NCI-H2081 (cell line): Measurements from ENCODE around the gene PRRX2.
"Not testable (repeated sequence)": the region's sequence is repeated elsewhere in the genome, so short reads cannot be mapped to it uniquely, and the experiment has no call there.

Source experiments
- DNase-seq, 2 experiments: peaks; one replicate each; lab custom pipeline; 2025; lab: John Stamatoyannopoulos, UW

PRRX2 gene

DNA sequence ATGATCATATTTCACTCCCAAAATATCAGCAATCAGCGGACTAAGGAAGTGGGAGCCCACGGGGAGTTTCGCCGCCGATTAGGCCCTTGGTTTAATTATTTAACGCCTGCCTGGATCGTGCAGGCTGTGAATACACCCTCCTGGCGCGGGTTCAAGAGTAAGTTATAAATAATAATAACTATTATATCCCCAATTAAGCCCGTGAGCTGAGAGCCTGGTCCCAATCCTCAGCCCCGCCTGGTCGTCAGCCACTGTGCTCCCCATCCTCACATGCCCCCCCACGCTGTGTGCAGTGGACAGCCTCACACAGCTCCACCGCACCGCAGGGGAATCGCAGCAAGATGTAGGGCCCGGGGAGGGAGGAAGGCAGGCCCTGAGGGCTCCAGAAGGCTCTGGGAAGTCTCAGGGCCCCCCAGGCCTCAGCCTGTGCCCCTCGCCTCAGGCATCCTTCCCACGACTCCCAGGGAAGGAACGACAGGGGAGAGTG, 10.8 kb upstream of the PRRX2 start:
- DNase-seq: no peak

DNA sequence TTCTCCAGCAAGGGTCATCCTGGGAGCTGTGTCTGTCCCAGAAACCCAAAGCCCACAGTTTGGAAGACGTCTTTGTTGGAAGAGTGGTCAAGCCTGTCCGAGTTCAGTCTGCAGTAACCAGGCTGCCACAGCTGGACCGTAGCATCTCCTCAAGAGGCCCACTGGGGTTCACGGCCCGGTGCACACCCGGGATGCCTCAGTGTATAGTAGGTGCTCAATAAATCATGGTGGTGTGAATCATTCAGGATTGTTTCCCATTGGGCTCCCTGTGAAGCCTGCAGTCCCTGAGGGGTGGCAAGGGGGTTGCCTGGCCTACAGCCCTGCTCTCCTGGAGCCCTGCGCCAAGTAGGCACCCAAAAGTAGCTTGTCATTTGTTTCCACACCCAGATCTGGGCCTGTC, 10.3 kb upstream of the PRRX2 start:
- DNase-seq: no peak

DNA sequence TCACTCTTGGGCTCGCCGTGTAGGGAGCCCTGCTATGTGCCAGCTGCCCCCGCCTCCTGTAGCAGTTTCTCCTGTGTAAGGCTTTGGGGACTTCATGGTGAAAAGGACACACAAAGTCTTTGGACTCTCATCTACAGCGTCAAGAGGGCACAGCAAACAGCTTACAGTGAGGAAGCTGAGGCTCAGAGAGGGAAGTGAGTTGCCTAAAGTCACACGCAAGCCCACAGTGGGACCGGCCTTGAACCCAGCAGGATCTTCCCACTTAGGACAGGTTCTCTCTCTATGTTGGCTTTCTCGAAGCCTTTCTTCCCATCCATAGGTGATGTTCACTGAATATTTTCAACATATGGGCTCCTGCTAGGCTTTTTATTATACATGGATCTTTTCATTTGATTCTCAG, 9.8 kb upstream of the PRRX2 start:
- no peak for DNase-seq

DNA sequence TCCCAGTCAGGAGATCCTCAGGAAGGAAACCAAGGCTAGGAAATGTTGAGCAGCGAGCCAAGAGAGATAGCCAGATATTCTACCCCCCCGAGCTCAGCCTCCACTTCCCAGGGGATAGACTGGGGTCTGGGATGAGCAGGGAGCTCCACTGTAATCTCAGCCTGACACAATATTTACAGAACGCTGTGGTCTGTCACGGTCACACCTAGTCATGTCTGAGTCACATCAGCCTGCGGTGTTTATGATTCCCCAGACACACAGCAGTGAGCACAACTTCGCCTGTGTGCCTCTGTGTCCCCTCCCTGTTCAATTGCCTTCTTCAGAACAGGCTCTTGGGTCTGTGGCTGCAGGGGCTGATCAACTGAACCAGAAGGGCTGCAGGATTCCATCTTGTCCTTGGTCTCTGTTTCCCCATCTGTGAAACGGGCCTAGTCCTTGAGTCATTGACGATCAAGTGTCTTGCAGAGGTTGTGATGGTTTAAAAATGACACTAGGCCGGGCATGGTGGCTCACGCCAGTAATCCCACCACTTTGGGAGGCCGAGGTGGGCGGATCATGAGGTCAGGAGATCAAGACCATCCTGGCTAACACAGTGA, 8.6 kb upstream of the PRRX2 start:
- no peak for DNase-seq

DNA sequence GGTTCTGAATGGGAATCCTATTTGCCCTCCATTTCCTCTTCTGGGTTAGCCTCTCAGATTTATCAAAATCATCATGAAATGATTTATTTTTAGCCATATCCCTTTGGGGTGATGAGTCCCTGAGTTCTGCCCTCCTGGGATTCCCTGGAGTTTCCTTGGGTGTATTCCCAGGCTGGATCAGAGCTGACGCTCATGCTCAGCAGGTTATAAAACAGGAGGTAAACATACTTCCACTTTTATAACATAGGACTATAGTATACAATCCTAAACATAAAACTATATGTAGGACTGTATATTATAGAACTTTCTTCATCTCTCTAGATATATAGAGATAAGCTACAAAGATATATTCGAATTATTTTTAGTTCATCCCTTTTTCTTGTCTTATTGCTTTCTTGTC, 4.4 kb upstream of the PRRX2 start:
- no peak for DNase-seq

DNA sequence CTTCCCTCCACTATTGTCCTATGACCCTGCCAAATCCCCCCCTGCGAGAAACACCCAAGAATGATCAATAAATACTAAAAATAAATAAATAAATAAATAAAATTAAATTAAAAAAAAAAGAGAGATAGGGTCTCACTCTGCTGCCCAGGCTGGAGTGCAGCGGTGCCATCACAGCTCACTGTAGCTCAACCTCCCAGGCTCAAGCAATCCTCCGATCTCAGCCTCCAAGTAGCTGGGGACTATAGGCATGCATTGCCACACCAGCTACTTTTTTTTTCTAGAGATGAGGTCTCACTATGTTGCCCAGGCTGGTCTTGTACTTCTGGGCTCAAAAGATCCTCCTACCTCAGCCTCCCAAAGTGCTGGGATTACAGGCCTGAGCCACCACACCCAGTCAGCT, 3.2 kb upstream of the PRRX2 start:
- DNase-seq: not testable (repeated sequence)

DNA sequence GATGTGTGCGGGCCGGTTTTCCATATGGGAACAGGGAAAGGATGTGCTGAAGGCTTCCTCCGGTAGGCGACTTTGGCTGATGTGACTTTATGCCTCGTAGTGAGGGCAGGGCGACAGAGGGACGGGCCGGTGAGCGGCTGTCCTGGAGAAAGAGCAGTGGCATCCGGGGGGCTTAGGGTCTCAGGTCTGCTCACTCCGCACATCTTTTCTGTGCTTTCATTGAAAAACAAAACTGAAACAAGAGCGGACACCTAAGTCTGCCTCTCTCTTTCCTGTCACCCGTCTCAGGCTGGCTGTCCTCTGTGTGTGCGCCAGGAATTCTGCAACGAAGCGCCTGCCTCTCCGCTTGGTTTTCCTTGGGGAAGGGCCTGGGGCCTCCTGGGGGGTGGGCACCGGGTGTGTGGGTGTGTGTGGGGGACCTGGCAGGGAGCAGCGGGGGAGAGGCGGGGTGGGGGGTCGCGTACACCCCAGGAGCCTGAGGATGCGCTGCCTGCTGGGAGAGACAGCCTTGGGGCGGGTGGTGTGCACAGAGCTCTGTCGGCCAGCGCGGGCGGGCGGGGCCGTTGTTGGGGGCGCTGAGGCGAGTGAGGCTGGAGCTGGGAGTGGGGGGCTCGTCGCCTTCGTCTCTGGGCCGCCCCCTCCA, 580 bp upstream of the PRRX2 start:
- no peak for DNase-seq

DNA sequence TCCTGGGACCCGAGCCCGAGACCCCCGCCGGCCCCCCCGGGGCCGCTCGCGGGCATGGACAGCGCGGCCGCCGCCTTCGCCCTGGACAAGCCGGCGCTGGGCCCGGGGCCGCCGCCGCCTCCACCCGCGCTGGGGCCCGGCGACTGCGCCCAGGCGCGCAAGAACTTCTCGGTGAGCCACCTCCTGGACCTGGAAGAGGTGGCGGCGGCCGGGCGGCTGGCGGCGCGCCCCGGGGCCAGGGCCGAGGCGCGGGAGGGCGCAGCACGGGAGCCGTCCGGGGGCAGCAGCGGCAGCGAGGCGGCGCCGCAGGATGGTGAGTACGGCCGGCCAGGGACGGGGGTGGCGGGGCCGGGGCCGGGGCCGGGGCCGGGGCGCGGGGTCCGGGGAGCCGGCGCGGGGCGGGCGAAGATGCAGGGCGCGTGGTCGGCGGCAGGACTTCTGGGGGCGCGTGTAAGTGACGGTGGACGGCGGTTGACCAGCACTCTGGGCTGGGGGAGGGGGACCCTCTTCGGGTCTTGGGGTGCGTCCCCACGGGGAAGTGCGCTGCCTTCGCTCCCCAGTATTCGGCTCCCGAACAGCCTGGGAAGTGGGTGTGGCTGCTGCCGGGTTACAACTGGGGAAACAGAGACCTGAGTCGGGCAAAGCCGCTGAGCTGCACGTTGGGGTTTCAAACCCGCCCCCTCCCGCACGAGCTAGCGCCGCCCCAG, 520 bp downstream of the PRRX2 start:
- no peak for DNase-seq

DNA sequence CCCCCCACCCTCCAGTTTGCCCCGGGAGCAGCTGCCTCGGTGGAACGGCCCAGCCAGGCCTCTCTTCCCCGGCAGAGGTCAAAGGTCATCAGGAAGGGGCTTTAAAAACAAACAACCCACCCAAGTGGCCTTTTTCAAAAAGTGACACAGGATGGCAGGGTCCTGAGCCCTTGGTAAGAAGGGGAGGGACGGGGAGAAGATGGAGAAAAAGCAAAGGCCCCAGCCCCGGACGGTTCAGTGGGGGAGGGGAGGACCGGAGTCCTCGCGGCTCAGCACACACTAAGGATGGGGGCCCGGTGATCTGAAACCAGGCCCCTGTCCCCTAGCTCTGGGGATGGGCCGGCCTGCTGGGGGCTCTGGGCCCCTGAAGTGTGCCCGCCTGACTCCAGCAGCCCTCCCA, 1.1 kb downstream of the PRRX2 start:
- DNase-seq: no peak

DNA sequence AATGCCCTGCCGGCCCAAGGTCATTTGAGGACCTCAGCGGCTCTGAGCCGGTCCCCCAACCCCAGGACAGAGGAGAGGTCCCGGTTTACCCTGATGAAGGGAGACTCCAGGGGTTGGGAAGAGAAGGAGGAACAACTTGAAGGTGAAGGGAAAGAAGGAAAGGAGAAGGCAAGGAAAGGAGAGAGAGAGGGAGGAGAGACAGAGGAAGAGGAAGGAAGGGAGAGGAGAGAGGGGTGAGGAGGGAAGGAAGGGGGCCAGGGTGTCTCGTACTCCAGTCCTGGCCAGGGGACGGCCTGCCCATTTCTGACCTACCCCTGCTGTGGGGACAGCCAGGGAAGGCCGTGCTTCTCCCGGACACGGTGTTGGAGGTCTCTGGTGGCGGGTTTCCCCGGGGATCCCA, 1.9 kb downstream of the PRRX2 start:
- no peak for DNase-seq

DNA sequence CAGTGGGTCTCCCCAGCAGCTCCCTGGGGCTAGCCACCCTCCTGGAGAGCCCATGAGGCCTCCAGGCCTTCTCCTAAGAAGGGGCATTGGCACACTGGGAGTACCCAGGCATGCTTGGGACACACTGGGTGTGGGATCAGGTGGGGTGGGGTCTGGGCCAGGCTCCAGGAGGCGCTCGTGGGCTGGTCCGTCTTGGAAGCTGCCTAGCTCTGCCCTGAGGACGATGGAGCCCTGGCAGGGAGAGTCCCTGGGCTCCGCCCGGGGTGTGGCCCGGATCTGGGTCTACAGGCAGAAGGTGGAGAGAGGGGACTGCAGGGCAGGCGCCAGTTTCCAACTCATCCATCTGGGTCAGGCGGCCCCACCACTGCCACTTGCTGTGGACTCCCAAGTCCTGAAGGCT, 2.4 kb downstream of the PRRX2 start:
- DNase-seq: no peak

DNA sequence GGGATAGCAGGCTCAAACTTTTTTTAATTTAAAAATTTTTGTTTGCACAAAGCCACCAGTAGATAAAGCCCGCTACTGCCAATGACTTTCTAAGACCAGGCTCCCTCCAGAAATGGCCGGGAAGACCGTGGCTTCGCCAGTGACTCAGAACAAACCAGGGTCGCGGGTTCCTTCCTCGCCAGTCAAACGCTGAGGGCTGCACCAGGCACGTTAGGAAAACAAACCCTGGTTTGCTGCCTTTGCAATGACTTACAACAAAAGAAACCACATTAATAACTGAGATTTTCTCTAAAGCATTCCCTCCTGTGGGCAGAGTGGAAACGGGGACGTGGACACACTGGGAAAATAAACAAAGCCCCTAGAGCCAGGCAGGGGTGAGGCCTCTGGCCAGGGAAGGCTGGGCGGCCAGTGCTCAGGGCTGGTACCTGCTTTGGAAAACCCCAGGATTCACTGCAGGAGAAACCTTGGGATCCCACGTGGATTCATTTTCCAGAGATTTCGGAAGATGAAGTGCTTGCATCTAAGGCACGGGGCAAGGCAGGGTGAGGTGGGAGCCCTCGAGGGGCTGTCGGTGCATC, 3.8 kb downstream of the PRRX2 start:
- no peak for DNase-seq

DNA sequence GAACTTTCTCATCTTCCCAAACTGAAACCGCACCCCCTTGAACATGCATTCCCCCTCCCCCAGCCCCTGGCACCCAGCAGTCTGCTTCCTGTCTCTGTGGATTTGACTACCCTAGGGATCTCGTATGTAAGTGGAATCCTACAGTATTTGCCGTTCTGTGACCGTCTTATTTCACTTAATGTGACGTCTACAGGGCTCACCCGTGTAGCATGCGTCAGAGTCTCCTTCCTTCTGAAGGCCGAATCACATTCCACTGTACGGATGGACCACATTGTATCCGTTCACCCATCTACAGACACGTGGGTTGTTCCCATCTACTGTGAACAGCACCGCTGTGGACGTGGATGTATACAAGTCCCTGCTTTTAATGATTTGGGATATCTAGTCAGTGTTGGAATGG, 4.5 kb downstream of the PRRX2 start:
- DNase-seq: no peak

DNA sequence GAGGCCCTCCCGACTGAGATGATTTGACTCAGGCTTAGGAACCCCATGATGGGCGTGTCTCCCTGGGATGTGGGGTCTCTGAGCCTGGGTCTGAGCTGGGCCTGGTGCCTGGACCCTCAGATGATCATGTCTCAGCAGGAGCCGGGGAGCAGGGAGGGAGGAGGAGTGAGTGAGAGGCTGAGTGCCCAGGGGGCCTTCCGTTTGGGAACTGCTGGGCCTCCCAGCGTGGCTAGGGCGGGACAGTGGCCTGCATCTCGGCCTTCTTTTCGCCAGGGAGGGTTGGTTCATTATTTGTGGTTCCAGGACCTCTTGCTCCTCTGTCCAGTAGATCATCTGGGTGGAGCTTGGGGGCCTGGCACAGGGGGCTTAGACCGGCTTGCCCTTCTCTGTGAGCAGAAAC, 5.6 kb downstream of the PRRX2 start:
- no peak for DNase-seq

DNA sequence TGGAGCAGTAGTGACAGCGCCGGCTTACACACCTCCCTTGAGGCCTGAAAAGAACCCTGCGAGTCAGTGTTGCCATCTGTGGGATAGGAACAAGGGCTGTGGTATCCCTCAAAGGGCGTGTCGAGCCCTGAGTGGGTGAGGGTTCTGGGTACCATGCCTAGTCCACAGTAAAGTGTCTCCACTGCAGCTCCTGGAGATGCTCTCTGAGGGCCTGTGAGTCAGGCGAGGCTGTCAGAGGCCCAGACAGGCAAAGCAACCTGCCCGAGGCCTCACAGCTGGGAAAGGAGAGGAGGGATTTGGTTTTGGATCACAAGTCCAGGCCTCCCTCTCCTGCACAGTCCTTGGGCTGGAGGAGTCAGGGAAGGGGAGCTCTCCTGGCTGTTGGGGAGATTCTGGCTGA, 6.1 kb downstream of the PRRX2 start:
- no peak for DNase-seq

DNA sequence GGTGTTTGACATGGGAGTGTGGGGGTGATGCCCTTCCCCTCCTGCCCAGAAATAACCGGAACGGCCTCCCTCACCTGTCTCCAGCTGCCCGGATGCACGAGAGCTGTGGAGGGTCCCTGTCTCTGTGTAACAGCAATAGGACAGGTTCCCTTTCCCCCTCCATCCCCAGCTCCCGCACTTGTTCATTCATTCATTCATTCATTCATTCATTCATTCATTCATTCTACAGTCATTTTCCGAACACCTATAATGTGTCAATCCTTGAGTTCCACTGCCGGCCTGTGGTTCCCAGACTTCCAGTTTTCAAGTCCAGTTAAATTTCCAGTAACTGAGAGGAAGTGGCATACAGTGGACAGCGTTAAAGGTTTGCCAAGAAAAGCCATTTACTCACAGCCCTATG, 7.3 kb downstream of the PRRX2 start:
- DNase-seq: no peak

DNA sequence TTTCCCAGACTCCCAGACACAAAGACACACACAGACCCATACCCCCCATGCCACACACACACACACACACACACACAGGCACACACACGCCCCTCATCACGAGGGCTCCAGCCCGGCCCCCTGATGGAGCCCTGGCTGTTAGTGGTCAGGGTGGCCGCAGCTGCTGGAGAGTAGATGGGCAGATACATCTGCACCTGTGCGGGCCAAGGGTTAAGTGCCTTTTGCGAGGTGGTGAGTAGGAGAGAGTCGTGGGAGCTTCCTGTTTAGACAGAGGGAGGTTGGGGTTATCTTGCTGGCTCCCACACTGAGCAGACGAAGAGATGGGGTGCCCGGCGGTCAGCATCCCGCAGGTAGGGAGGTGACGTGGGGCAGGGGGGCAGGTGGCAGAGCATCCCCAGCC, 8.2 kb downstream of the PRRX2 start:
- no peak for DNase-seq

DNA sequence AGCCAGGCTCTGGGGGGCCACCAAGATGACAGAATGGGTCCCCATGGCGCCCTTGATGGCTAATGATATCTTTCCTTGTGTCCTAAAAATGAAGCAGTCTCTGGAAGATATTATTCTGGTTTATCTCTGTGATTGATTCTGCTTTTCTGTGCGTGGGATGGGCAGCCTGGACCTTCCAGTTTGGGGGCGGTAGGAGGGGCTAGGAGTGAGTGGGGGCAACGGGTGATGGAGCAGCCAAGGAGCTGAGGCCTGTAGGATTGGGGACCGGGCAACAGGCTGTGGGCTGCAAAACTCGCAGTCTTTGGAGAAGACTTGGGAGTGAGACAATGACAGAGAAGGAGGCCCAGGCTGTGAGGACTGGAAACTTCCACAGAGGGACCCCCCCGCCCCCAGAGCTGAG, 8.8 kb downstream of the PRRX2 start:
- DNase-seq: no peak

DNA sequence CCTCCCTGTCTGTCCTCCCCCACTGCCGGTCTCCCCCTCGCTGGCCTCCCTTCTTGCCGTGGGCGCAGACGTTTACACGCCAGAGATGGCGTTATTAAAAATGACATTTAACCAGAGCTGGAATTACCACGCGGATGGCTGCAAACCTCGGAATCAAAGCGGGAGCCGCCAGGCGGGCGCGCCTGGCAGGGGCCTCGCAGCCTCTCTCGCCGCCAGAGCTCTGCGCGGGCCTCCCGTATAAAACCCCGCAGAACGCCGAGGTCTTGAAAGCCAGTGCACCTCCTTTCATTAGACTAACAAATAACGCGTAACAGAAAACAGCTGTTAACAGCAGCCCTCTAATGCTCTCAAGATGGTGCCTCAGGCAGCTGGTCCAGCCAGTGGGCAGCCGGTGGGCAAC, 10.2 kb downstream of the PRRX2 start:
- no peak for DNase-seq

DNA sequence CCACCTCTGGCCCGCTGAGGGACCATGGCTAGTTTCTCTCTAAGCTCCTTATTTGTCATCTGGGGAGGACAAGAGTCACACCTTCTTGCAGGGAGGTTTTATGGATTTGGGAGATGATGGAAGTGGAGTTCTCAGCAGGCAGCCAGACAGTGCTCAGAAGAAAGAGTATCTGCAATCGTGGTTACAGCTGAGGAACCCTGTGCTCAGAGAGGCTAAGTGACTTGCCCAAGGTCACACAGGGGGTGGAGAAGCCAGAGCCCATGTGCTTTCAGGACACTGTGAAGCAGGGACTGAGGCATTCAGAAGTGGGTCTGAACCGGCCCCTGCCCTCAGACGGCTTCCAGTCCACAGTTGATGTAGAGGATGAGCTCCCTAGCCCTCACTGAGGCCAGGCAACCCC, 10.8 kb downstream of the PRRX2 start:
- DNase-seq: no peak

DNA sequence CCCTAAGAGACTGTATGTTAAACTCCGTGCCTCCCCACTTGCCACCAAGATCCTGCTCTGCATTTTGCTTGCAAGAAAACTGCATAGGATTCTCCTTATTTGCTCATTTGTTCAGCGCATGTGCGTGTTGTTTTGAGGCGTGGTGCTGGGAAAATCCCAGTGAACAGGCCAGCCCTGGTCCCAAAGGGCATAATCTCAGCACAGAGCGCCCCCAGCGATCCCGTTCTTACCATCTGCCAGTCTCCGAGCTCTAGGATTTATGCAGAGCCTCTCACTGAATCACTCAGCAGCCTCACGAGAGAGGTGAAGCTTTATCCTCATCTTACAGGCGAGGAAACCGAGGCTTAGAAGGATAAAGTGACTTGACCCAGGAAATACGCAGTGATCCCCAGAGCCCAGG, 11.5 kb downstream of the PRRX2 start:
- no peak for DNase-seq

DNA sequence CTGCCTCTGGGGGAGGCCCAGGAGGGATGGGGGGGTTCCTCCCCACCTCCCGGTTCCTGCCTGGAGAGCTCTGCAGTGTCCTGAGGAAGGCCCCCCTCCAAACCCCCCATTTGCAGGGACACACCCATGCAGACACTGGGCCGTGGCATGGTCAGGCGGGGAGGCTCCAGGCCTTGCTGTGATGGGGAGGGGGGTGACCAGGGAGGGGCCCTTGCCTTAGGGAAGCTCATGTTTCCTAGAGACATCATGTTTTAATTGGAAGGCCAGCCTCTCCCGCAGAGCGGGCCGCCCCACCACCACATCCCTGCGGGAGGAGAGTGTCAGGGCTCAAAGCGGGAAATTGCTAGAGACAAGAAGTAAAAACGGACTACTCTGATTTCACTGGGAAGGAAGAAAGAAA, 12.0 kb downstream of the PRRX2 start:
- no peak for DNase-seq

DNA sequence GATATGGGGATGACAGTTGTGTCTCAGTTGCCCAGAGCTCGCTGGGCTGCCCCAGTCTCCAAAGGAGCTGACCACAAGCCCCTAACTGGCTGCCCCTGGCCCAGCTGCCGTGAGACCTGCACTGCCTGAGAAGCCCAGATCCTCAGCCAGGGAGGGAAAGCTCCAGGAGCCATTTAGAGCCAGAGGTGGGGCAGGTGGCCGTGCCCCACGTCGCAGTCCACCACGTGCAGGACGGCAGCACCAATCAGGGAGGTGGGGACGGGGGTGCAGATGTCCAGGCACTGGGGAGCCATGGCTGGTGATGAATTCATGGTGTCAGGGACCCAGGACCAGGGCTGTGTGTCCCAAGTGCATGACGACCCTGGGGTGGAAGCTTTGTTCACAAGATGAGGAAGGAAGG, 13.4 kb downstream of the PRRX2 start:
- no peak for DNase-seq
